Measurements from ENCODE around the gene FGFBP2. TPM values are rescaled to one million over a fixed set of nuclear protein-coding genes. Genes with fewer than 3 reads are reported as not detected.

Gene FGFBP2
- total RNA-seq, 1 experiment from 2014 or later = not detected

- no peaks in the 10 kb centered on the region for H3K4me1 ChIP-seq (replicated peaks; ENCODE audit: insufficient read depth)
- intact Hi-C loops (cut with micrococcal nuclease; ENCODE audit: unreplicated experiment) = loop anchor here (1.0 to 2.0 kb wide), 6 partner anchors 38 to 522 kb away; partner anchors contain the start of gene FGFBP2
- no peak overlapping the region for H2AFZ ChIP-seq
- H4K20me1 ChIP-seq (ENCODE audit: insufficient read depth) = no peaks in the 10 kb centered on the region
- ChIA-PET CTCF (interaction anchor here (0.7 to 2.0 kb wide), 3 partner anchors 119 to 263 kb away, joined by 4 to 11 read pairs (median 6); no protein-coding TSS in a partner anchor), POLR2A (ENCODE audit: unreplicated experiment) (no interaction called here)
- H3F3A ChIP-seq (ENCODE audit: insufficient read depth, low read depth) = no peaks in the 10 kb centered on the region
- no peaks in the 10 kb centered on the region for H3K9me2 ChIP-seq (ENCODE audit: insufficient read depth)
- no peaks in the 10 kb centered on the region for H3K9me3 ChIP-seq (ENCODE audit: insufficient read depth, low read depth)
- no TSS peak for BruUV-seq (replicated peaks)
- no peaks in the 10 kb centered on the region for H3K27me3 ChIP-seq (ENCODE audit: insufficient read depth, low read depth)
- no peak overlapping the region for H3K27ac ChIP-seq
- H3K79me2 ChIP-seq (ENCODE audit: low read depth) = no peaks in the 10 kb centered on the region
- peak; percentile 51 to 65 for DNase-seq
- H3K4me3 ChIP-seq = no peak overlapping the region
- no peak for TF ChIP-seq EZH2 (IDR thresholded peaks at IDR 0.05; ENCODE audit: low read depth)
- peak; percentile 86 for TF ChIP-seq CTCF (conservative IDR thresholded peaks at IDR 0.05)
- H3K4me2 ChIP-seq = peak overlapping the region; percentile 57
- no peaks in the 10 kb centered on the region for H3K36me3 ChIP-seq (ENCODE audit: low read depth)
Measured at GRCh38 chr4:16001484-16001858, 38.5 kb upstream of the FGFBP2 start.

GRCh38 chr4:16000708-16001483 lies 37.9 kb upstream of the FGFBP2 start:
- ChIA-PET CTCF (interaction anchor here (0.6 to 2.0 kb wide), 3 partner anchors 195 to 473 kb away, joined by 5 to 11 read pairs (median 6); no protein-coding TSS in a partner anchor), POLR2A (ENCODE audit: unreplicated experiment) (interaction anchor here (0.5 kb wide), 1 partner anchor 231 kb away, joined by 4 read pairs; no protein-coding TSS in a partner anchor)
- BruUV-seq (replicated peaks) = no TSS peak
- no peak overlapping the region for H2AFZ ChIP-seq
- H3K9me2 ChIP-seq (ENCODE audit: insufficient read depth) = no peaks in the 10 kb centered on the region
- no peaks in the 10 kb centered on the region for H3K4me1 ChIP-seq (replicated peaks; ENCODE audit: insufficient read depth)
- intact Hi-C loops (cut with micrococcal nuclease; ENCODE audit: unreplicated experiment) = loop anchor here (1.0 to 2.0 kb wide), 6 partner anchors 38 to 522 kb away; partner anchors contain the start of gene FGFBP2
- no peaks in the 10 kb centered on the region for H3K9me3 ChIP-seq (ENCODE audit: insufficient read depth, low read depth)
- H3F3A ChIP-seq (ENCODE audit: insufficient read depth, low read depth) = no peaks in the 10 kb centered on the region
- H3K4me3 ChIP-seq = no peak overlapping the region
- H3K4me2 ChIP-seq = no peak overlapping the region
- TF ChIP-seq CTCF (conservative IDR thresholded peaks at IDR 0.05) = no peak
- no peak for TF ChIP-seq EZH2 (IDR thresholded peaks at IDR 0.05; ENCODE audit: low read depth)
- H3K79me2 ChIP-seq (ENCODE audit: low read depth) = no peaks in the 10 kb centered on the region
- no peak for DNase-seq
- H3K27ac ChIP-seq = no peak overlapping the region
- no peaks in the 10 kb centered on the region for H3K36me3 ChIP-seq (ENCODE audit: low read depth)
- no peaks in the 10 kb centered on the region for H4K20me1 ChIP-seq (ENCODE audit: insufficient read depth)
- no peaks in the 10 kb centered on the region for H3K27me3 ChIP-seq (ENCODE audit: insufficient read depth, low read depth)

- no TSS peak for BruUV-seq (replicated peaks)
- H3F3A ChIP-seq (ENCODE audit: insufficient read depth, low read depth) = no peaks in the 10 kb centered on the region
- H3K4me3 ChIP-seq = no peak overlapping the region
- no peaks in the 10 kb centered on the region for H3K9me3 ChIP-seq (ENCODE audit: insufficient read depth, low read depth)
- no peak for TF ChIP-seq CTCF (conservative IDR thresholded peaks at IDR 0.05)
- no peak for TF ChIP-seq EZH2 (IDR thresholded peaks at IDR 0.05; ENCODE audit: low read depth)
- no peaks in the 10 kb centered on the region for H3K27me3 ChIP-seq (ENCODE audit: insufficient read depth, low read depth)
- no peak overlapping the region for H3K4me2 ChIP-seq
- H2AFZ ChIP-seq = no peak overlapping the region
- no peaks in the 10 kb centered on the region for H3K36me3 ChIP-seq (ENCODE audit: low read depth)
- H3K9me2 ChIP-seq (ENCODE audit: insufficient read depth) = no peaks in the 10 kb centered on the region
- no peaks in the 10 kb centered on the region for H3K79me2 ChIP-seq (ENCODE audit: low read depth)
- CTCF ChIA-PET = interaction anchor here (0.6 kb wide), 1 partner anchor 214 kb away, joined by 4 read pairs; no protein-coding TSS in a partner anchor
- intact Hi-C loops (cut with micrococcal nuclease; ENCODE audit: unreplicated experiment) = no loop called here
- DNase-seq = no peak
- H3K4me1 ChIP-seq (replicated peaks; ENCODE audit: insufficient read depth) = no peaks in the 10 kb centered on the region
- H4K20me1 ChIP-seq (ENCODE audit: insufficient read depth) = no peaks in the 10 kb centered on the region
- POLR2A ChIA-PET (ENCODE audit: unreplicated experiment) = interaction anchor here (0.6 kb wide), 1 partner anchor 1629 kb away, joined by 4 read pairs; no protein-coding TSS in a partner anchor
- H3K27ac ChIP-seq = no peak overlapping the region
Measured at GRCh38 chr4:15996773-15997172, 33.8 kb upstream of the FGFBP2 start.

All from PC-9 (cell line).